CD4-positive, alpha-beta T cell treated with Interleukin-6 for 4 hours (primary cell): Measurements from ENCODE around the gene KIF1A.
"Not testable (repeated sequence)": the region's sequence is repeated elsewhere in the genome, so short reads cannot be mapped to it uniquely, and the experiment has no call there.

Source experiments
- DNase-seq: peaks from one replicate; pipeline ENCODE4 v3.0.0-alpha.2; 2020; ENCODE audit warnings: mixed read lengths

The KIF1A gene

DNA sequence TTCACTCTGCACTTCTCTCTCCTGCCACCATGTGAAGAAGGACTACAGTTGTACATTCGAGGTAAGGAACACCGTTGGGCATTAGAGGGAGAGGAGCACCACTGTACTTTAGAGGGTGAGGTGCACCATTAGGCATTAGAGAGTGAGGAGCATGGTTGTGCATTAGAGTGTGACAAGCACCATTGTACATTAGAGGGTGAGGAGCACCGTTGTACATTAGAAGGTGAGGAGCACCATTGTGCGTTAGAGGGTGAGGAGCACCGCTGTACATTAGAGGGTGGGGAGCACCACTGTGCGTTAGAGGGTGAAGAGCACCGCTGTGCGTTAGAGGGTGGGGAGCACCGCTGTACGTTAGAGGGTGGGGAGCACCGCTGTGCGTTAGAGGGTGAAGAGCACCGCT lies 27.8 kb upstream of the KIF1A start:
- DNase-seq = no peak

DNA sequence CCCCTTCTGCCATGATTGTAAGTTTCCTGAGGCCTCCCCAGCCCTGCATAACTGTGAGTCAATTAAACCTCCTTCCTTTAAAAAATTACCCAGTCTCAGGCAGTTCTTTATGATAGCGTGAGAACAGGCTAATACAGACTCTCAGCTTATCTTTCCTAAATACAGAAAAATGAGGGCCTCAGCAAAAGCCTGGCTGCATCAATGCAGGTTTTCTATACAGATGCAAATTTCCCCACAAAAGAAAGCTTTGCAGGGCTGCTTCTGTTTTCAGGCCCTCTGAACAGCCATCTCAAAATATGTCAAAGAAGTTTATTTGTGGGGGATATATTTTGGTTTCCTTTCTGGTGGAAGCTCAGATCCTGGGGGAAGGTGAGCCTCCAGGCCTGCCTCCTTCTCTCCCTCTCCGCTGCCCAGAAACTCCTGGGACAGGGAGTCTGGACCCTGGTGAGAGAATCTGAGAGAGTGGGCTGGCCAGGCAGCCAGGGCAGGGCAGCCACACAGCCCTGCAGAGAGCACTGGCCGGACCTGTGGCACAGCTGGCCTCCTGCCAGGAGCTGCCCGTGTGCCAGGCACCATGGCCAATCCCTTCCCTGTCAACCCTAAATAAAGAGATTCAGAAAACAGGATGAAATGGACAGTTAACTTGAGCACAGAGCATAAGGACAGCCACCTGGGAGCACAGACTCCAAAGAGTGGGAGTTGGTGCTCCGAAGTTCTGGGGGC lies 27.0 kb upstream of the KIF1A start:
- DNase-seq = no peak

- not testable (repeated sequence) for DNase-seq
Measured at GRCh38 chr2:240846309-240846708, 26.3 kb upstream of the KIF1A start.

DNA sequence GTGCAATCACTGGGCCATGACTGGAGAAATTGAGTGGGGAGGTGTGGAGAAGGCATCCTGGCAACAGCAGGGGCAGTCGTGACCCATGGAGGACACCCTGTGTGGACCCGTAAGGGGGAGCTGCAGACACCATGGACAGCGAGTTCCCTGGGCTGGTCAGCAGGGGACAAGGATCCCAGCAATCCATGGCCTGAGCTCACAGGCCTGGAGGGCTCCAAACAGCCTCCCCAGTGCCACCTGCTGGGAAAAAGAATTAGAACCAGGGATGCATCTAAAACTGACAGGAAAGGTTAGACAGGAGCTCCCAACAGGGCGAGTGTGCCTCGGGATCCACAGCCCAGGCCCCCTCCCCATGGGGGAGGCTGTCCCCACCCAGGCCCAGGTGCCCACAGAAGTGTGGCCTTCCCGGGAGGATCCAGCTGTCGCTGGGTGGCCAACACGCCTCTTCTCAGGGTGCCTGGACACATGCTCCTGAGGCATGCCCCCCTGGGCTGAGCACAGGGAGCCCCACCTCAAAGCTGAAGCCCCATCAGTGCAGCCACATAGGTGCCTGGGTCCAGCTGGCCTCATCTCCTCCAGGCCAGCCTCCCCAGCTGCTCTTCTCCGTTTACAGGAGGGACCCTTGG lies 20.5 kb upstream of the KIF1A start:
- peak; percentile 28 for DNase-seq

GRCh38 chr2:240839152-240840143 lies 19.4 kb upstream of the KIF1A start:
- DNase-seq = no peak

GRCh38 chr2:240837621-240838020 lies 17.6 kb upstream of the KIF1A start:
- no peak for DNase-seq

GRCh38 chr2:240836781-240837467 lies 16.9 kb upstream of the KIF1A start:
- no peak for DNase-seq

DNA sequence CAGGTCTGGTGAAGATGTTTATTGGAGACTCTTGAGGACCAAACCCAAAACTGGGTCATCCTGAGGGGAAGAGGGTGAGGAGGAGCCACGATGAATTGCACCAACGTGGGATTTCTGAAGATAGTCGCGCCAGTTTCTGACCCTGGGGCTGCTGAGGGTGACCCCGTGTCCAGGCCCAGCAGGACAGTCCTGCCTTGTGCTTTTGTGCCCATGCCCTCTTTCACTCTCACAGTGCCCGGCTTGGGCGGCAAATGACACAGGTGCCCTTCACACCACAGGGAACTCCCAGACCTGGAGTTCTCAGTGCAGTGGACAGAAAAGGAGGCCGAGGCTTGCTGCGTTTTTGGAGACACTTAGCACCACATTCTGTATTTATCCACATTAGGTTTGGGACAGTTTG lies 15.5 kb upstream of the KIF1A start:
- no peak for DNase-seq

GRCh38 chr2:240834377-240834975 lies 14.5 kb upstream of the KIF1A start:
- no peak for DNase-seq

- no peak for DNase-seq
Measured at GRCh38 chr2:240833724-240834285, 13.8 kb upstream of the KIF1A start.

DNA sequence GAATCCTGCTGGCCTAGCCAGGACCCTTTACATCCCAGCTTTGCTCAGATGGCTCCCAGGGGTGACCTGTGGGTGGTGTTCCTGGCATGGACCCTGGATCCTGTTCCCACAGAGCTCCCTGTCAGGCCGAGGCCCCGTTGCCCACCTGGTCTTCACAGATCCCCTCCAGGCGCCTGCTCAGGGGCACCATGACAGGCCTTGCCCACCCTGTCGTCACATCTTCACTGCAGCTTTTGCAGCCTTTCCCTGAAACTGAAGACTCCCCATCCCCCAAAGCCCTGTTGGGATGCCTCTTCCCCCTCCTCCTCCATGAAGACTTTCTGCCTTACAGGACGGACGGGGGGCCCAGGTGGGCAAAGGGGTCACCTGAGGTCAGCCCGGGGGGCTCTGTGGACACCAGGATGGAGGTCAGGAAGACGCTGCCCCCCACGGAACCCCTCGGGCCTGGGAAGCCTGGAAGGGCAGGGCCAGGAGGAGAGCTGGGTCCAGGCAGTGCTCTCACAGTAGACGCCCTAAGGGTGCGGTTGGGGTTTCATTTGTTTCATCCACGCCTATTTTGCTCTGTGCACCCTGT lies 13.0 kb upstream of the KIF1A start:
- no peak for DNase-seq

DNA sequence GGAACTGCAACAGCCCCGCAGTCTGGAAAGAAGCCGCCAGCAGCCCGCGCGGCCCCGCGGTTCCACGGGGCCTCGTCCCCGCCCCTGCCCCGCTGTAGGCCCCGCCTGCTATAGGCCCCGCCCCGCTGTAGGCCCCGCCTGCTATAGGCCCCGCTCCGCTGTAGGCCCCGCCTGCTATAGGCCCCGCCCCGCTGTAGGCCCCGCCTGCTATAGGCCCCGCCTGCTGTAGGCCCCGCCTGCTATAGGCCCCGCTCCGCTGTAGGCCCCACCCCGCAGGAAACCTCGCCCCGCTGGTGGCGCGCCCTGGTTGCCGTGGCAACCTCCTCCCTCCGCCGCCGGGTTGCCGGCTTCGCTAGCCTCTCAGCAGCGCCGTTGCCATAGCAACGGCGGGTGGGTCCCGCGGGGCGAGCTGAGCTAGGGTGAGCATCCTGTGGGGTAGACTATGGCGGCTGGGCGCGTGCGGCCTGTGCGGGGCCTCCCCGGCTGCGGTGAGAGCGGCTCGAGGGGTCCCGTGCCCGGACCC lies 12.2 kb upstream of the KIF1A start:
- DNase-seq = peak; percentile 98

GRCh38 chr2:240831594-240832204 lies 11.7 kb upstream of the KIF1A start:
- DNase-seq = no peak

GRCh38 chr2:240825476-240825875 lies 5.5 kb upstream of the KIF1A start:
- no peak for DNase-seq

GRCh38 chr2:240823449-240824336 lies 3.7 kb upstream of the KIF1A start:
- no peak for DNase-seq

GRCh38 chr2:240822280-240822847 lies 2.3 kb upstream of the KIF1A start:
- DNase-seq = no peak

DNA sequence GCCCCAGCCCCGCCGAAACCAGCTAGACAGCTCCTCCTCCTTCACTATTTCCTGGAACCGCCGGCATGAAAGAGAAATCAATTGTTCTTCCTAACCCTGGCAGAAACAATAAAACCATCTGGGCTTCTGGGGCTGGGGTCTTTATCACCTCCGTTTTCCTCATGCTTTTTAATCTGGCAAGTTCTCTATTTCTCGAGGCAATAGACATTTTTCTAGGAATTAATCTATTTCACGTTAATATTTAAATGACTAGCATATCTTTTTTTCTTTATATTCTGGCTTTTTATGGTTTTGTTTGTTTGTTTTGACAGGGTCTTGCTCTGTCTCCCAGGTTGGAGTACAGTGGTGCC lies 1.4 kb upstream of the KIF1A start:
- no peak for DNase-seq

DNA sequence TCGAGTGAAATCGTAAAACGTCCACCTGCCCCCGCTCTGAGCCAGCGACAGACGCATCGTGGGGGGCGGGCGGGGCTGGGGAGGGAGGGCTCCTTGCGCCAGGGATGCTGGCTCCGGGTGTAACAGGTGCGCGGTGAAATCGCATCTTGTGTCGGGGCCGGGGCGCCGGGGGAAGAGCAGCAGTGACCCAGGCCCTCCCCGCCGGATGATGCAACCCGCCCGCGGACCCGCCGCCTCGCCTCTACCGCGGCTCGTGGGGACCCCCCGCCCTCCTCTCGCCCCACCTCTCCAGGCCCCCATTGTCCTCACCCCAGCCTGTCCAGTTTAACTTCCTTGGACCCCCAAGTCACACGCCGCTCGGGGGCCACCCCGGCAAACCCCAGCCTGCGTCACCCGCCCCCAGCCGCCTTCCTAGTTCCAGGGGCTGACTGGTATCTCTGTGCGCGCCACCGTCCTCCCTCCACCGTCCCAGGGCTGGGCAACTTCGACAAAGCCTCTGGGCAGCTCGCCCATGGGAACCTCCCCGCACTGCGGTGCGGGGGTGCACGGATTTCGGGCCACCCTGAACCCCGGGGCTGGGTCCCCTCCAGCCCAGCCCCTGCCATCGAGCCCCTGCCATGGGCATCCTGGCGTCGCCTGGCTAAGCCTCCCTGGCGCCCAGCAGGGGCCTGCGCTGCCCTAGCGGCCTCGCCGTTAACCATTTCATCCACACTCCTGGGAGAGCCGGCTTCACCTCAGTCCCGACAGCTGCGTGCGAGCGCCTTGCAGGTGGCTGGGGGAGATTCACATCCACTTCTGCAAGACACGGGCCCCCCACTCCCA lies 799 bp upstream of the KIF1A start:
- no peak for DNase-seq
